CD14-positive monocyte (primary cell): Measurements from ENCODE around the gene EDC3. TPM values are rescaled to one million over a fixed set of nuclear protein-coding genes. Genes with fewer than 3 reads are reported as not detected.

Source experiments
- DNase-seq, 3 donors: peaks; one replicate each; pipeline ENCODE4 v3.0.0-alpha.2; 2011 to 2022
- H2AFZ ChIP-seq: 2 replicates; pipeline ENCODE4 v1.6.0; 2012; ENCODE audit warnings: mild to moderate bottlenecking, low read depth, low read length, inconsistent platforms; ENCODE audit not compliant: insufficient read depth, poor library complexity, severe bottlenecking
- H3K27ac ChIP-seq, 2 donors: 1 replicate in 1 of 2; 2 replicates in 1 of 2; pipeline ENCODE4 v1.5.1; 2012 to 2013; ENCODE audit warnings: low read length in 2 of 2, control low read depth in 1 of 2, inconsistent platforms in 1 of 2, low read depth in 1 of 2, mild to moderate bottlenecking in 1 of 2
- H3K27me3 ChIP-seq, 2 donors: one replicate each; pipeline versions ENCODE4 v1.6.0 to v1.6.1; 2011 to 2013; ENCODE audit warnings: low read length in 2 of 2; ENCODE audit not compliant: control insufficient read depth in 2 of 2, insufficient read depth in 2 of 2
- H3K36me3 ChIP-seq, 2 donors: replicated peaks in 1 of 2; 1 replicate in 1 of 2; 2 replicates in 1 of 2; pipeline versions ENCODE4 v1.5.1 to v1.6.1; 2012 to 2013; ENCODE audit warnings: low read length in 2 of 2, control low read depth in 1 of 2, inconsistent platforms in 1 of 2, mild to moderate bottlenecking in 1 of 2; ENCODE audit not compliant: insufficient read depth in 2 of 2, control insufficient read depth in 1 of 2
- H3K4me1 ChIP-seq, 2 donors: 1 replicate in 1 of 2; 2 replicates in 1 of 2; pipeline versions ENCODE4 v1.5.1 to v1.6.1; 2012 to 2013; ENCODE audit warnings: low read length in 2 of 2, control low read depth in 1 of 2, inconsistent platforms in 1 of 2, mild to moderate bottlenecking in 1 of 2, moderate library complexity in 1 of 2; ENCODE audit not compliant: insufficient read depth in 2 of 2, control insufficient read depth in 1 of 2
- H3K4me2 ChIP-seq: replicated peaks from 2 replicates; pipeline ENCODE3; 2012; ENCODE audit warnings: low read length, moderate library complexity, mild to moderate bottlenecking; ENCODE audit not compliant: poor library complexity, severe bottlenecking; ENCODE audit errors: extremely low read depth
- H3K4me3 ChIP-seq, 3 experiments: fragments of 200-600 bp in 1 of 3; sonication (generic) in 1 of 3; replicated peaks in 1 of 3; 1 replicate in 2 of 3; 2 replicates in 1 of 3; pipeline ENCODE4 v1.5.1; 2011 to 2013; ENCODE audit warnings: low read length in 3 of 3, mild to moderate bottlenecking in 3 of 3, control low read depth in 2 of 3, low read depth in 2 of 3, inconsistent platforms in 1 of 3, moderate library complexity in 1 of 3
- H3K79me2 ChIP-seq: 2 replicates; pipeline ENCODE4 v1.6.0; 2012; ENCODE audit warnings: mild to moderate bottlenecking, control low read depth, inconsistent platforms, low read length, moderate library complexity; ENCODE audit not compliant: insufficient read depth
- H3K9ac ChIP-seq: 2 replicates; pipeline ENCODE4 v1.6.0; 2017; ENCODE audit warnings: low read length, mild to moderate bottlenecking; ENCODE audit not compliant: insufficient read depth, poor library complexity, severe bottlenecking
- H3K9me3 ChIP-seq, 2 donors: replicated peaks in 1 of 2; 1 replicate in 1 of 2; 2 replicates in 1 of 2; pipeline versions ENCODE4 v1.5.1 to v1.6.1; 2012 to 2013; ENCODE audit warnings: low read length in 2 of 2, control low read depth in 1 of 2; ENCODE audit not compliant: control insufficient read depth in 1 of 2, insufficient read depth in 1 of 2
- H4K20me1 ChIP-seq: 2 replicates; pipeline ENCODE4 v1.6.0; 2012; ENCODE audit warnings: mild to moderate bottlenecking, low read length, control low read depth, moderate library complexity; ENCODE audit not compliant: insufficient read depth
- H3K27ac Mint-ChIP-seq, 7 donors: one replicate each; pipeline ENCODE4 v1.8.0; 2020; ENCODE audit warnings: mild to moderate bottlenecking in 7 of 7, mixed read lengths in 7 of 7, moderate library complexity in 6 of 7, inconsistent platforms in 2 of 7
- H3K27me3 Mint-ChIP-seq, 3 donors: one replicate each; pipeline ENCODE4 v1.8.0; 2021 to 2022; ENCODE audit warnings: low read depth in 3 of 3, mild to moderate bottlenecking in 3 of 3, mixed read lengths in 3 of 3, moderate library complexity in 3 of 3, inconsistent platforms in 1 of 3
- H3K36me3 Mint-ChIP-seq, 2 donors: one replicate each; pipeline ENCODE4 v1.8.0; 2020; ENCODE audit warnings: mixed read lengths in 2 of 2, inconsistent platforms in 1 of 2, mild to moderate bottlenecking in 1 of 2
- H3K4me1 Mint-ChIP-seq: one replicate; pipeline ENCODE4 v1.8.0; 2020; ENCODE audit warnings: mild to moderate bottlenecking, mixed read lengths
- H3K4me3 Mint-ChIP-seq, 2 donors: one replicate each; pipeline ENCODE4 v1.8.0; 2020; ENCODE audit warnings: mild to moderate bottlenecking in 2 of 2, mixed read lengths in 2 of 2, moderate library complexity in 1 of 2
- H3K9me3 Mint-ChIP-seq, 7 donors: one replicate each; pipeline ENCODE4 v1.8.0; 2020 to 2022; ENCODE audit warnings: mixed read lengths in 7 of 7, mild to moderate bottlenecking in 6 of 7, moderate library complexity in 6 of 7, inconsistent platforms in 2 of 7
- WGBS: methylation state at CpG from one replicate; pipeline ENCODE4 v1.1.5; 2013; ENCODE audit warnings: missing lambda C conversion rate; ENCODE audit not compliant: insufficient coverage; 5-methylcytosine and 5-hydroxymethylcytosine counted together
- intact Hi-C, 2 donors: fragments of 100-400 bp; cut with micrococcal nuclease; formaldehyde crosslinking; loops; one replicate each; pipeline versions ENCODE4 v1.15.0 to v1.15.1; 2023
- polyA plus RNA-seq, 3 donors: library from polyadenylated mRNA; depleted of rRNA in 1 of 3; unstranded in 2 of 3; stranded (reverse) in 1 of 3; fragments of 300-500 nt in 2 of 3; fragments of >200 nt in 1 of 3; fragmentation: Illumina TruSeq in 2 of 3; gene quantifications; 1 replicate in 2 of 3; 2 replicates in 1 of 3; pipeline ENCODE4 v1.2.3, GENCODE V29; 2012 to 2021
- TF ChIP-seq, protein P1 (sequence below): fragments of 200-600 bp; IDR thresholded peaks from one replicate; pipeline ENCODE4 v1.8.0; 2022; ENCODE audit warnings: antibody characterized with exemption, mild to moderate bottlenecking

EDC3 gene
- polyA plus RNA-seq, 3 donors, result 10.0 to 14.9 (median 10.5) TPM

DNA sequence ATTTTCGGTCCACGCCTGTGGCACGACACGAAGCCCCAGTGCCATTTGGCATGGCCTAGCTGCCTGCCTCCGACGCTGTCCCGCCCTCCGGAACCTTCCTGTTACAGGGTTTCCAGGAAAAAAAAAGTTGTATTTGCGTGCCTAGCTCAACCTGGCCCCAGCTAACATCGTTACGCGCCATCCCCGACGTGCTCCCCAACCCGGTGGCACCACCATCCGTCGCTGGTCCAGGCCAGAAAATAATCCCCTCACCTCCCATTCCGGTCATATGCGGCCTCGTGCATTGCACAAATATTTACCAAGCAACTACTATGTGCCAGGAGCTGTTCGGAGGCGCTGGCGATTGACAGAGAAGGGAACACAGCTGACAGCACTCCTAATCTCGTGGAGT is 30.9 kb upstream of the EDC3 start:
- Mint-ChIP-seq H3K27me3 (peaks cover 48 to 69% (median 65%) of the 10 kb centered on the region in 3 donors), H3K9me3 (peaks cover 0 to 10% (median 3%) of the 10 kb centered on the region in 7 donors), H3K36me3 (peaks cover 4% of the 10 kb centered on the region in 2 donors), H3K4me1 (peaks cover 10% of the 10 kb centered on the region), H3K4me3 (peak overlapping the region; percentile 73 to 86), H3K27ac (no peak overlapping the region)
- Histone ChIP-seq H3K36me3 (no peaks in the 10 kb centered on the region), H3K4me2 (peak overlapping the region; percentile 82), H3K4me3 (peak overlapping the region in 1 of 3 experiments; percentile 71), H3K79me2 (no peaks in the 10 kb centered on the region), H3K27ac (no peak overlapping the region), H4K20me1 (no peaks in the 10 kb centered on the region), H2AFZ (peak overlapping the region; percentile 83), H3K27me3 (peaks cover 31 to 53% of the 10 kb centered on the region in 2 donors), H3K9me3 (peaks cover 4 to 12% of the 10 kb centered on the region in 2 donors), H3K9ac (no peak overlapping the region), H3K4me1 (peaks cover 13 to 15% of the 10 kb centered on the region in 2 donors)
- DNase-seq, result no peak
- TF ChIP-seq, protein P1, sequence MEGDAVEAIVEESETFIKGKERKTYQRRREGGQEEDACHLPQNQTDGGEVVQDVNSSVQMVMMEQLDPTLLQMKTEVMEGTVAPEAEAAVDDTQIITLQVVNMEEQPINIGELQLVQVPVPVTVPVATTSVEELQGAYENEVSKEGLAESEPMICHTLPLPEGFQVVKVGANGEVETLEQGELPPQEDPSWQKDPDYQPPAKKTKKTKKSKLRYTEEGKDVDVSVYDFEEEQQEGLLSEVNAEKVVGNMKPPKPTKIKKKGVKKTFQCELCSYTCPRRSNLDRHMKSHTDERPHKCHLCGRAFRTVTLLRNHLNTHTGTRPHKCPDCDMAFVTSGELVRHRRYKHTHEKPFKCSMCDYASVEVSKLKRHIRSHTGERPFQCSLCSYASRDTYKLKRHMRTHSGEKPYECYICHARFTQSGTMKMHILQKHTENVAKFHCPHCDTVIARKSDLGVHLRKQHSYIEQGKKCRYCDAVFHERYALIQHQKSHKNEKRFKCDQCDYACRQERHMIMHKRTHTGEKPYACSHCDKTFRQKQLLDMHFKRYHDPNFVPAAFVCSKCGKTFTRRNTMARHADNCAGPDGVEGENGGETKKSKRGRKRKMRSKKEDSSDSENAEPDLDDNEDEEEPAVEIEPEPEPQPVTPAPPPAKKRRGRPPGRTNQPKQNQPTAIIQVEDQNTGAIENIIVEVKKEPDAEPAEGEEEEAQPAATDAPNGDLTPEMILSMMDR, result no peak
- 36% methylated on average over 21 of the region's 24 CpGs for WGBS
- intact Hi-C loops, result no loop called here

DNA sequence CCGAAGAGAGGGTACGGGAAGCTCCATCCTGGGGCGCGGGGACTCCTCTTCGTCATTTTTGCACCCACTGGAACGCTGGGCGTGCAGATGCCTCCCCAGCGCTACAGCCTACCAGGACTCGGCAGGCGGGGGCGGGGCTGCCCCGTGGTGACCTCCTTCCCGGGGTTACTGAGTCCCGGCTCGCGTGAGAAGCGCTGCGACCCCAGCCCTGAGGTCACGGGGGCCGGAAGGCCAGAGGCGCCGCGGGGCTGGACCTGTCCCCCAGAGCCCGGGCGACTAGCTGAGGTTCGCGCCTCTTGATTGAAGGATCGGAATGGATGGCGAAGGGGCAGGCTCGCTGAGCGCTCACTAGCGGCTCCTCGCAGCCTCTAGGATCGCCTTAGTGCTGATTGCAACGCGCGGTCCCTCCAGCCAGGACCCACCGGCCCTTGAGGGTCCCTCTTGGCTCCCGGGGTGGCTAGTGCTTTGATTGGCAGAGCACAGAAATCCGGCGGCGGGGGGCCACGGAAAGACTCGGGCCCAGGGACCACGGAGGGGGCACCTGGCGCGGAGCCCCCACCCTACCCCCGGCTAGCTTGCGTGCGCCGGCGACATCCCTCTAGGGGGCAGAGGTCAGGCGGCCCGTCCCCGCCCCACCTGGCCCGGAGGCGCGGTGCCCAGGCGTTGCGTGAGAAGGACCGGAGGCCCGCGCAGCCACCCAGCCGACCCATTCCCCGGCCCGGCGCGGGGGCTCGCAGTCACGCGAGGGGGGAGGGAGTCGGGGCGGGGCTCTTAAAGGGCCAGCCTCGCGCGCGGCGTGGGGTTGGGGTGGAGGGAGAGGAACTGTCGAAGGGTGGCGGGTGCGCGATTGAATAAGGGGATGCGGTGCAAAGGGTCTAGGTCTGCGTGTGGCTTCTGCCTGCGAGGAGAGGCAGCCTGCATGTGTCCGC is 30.3 kb upstream of the EDC3 start:
- Mint-ChIP-seq H3K4me3 (peak overlapping the region; percentile 73 to 86), H3K36me3 (peaks cover 4% of the 10 kb centered on the region in 2 donors), H3K9me3 (peaks cover 0 to 10% (median 3%) of the 10 kb centered on the region in 7 donors), H3K27ac (no peak overlapping the region), H3K27me3 (peaks cover 44 to 69% (median 67%) of the 10 kb centered on the region in 3 donors), H3K4me1 (peaks cover 10% of the 10 kb centered on the region)
- H3K36me3 ChIP-seq, result no peaks in the 10 kb centered on the region
- peaks cover 31 to 53% of the 10 kb centered on the region in 2 donors for H3K27me3 ChIP-seq
- DNase-seq, result peak; percentile 54 to 90 (median 78)
- peak overlapping the region; percentile 35 to 71 (median 49) for H3K4me3 ChIP-seq
- no peaks in the 10 kb centered on the region for H3K79me2 ChIP-seq
- peak overlapping the region; percentile 83 for H2AFZ ChIP-seq
- H3K4me1 ChIP-seq, result peaks cover 13 to 15% of the 10 kb centered on the region in 2 donors
- H4K20me1 ChIP-seq, result no peaks in the 10 kb centered on the region
- intact Hi-C loops, result no loop called here
- peaks cover 4 to 12% of the 10 kb centered on the region in 2 donors for H3K9me3 ChIP-seq
- peak overlapping the region; percentile 82 for H3K4me2 ChIP-seq
- 1% methylated on average over 86 of the region's 86 CpGs for WGBS
- peak overlapping the region in 1 of 2 donors; percentile 7 for H3K27ac ChIP-seq
- peak overlapping the region; percentile 69 for H3K9ac ChIP-seq
- TF ChIP-seq, protein P1, result no peak
